OCI-LY7 (cell line): ENCODE data around the gene NOD1.

Experiments used
- CTCF ChIP-seq: fragments of 200-600 bp; sonication (generic); conservative IDR thresholded peaks from 2 replicates; pipeline ENCODE4 v1.5.1; 2014; ENCODE audit warnings: mild to moderate bottlenecking, antibody characterized with exemption, low read length, moderate library complexity, mixed read lengths
- EZH2phosphoT487 ChIP-seq: fragments of 200-600 bp; sonication (generic); IDR thresholded peaks from 2 replicates; pipeline ENCODE4 v1.6.1; 2018; ENCODE audit warnings: low read depth, borderline replicate concordance, mild to moderate bottlenecking, mixed run types, antibody characterized with exemption, low read length, moderate library complexity, mixed read lengths

GRCh38 chr7:30519122-30519521, 40.5 kb upstream of the NOD1 start:
- no peak for TF ChIP-seq CTCF
- no peak for TF ChIP-seq EZH2phosphoT487
